PC-3 (cell line): ENCODE results near the gene SNX15.

Experiments
- EZH2 ChIP-seq: fragments of 300-600 bp; sonication (generic); IDR thresholded peaks from one replicate; pipeline ENCODE4 v1.6.1; 2017; ENCODE audit warnings: antibody characterized with exemption, mild to moderate bottlenecking, low read length; ENCODE audit not compliant: unreplicated experiment
- EZH2phosphoT487 ChIP-seq: fragments of 300-600 bp; sonication (generic); IDR thresholded peaks from 2 replicates; pipeline ENCODE4 v1.6.1; 2018; ENCODE audit warnings: mild to moderate bottlenecking, antibody characterized with exemption, low read length, borderline replicate concordance
- TF ChIP-seq, protein P1 (sequence below): fragments of 300-600 bp; sonication (generic); conservative IDR thresholded peaks from 2 replicates; pipeline ENCODE4 v1.5.1; 2017; ENCODE audit warnings: antibody characterized with exemption, low read depth, mild to moderate bottlenecking, low read length

DNA sequence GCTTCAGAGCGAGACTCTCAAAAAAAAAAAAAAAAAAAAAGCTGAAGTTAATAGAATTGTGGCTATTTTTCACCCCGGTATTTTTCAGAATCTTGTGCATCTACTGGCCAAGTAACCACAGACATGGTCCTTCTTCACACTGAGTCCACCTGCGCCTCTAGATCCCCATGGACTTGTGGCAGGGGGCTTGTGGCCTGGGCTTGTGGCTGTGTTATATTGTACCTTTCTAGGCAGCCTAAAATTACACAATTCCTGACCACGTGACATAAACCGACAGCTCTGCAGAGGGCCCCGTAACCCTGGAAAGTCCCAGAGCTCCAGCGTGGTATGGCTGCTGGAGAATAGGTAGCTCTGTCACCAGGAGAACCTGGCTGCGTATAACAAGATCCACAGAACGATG is 42.0 kb downstream of the SNX15 start:
- TF ChIP-seq, protein P1, sequence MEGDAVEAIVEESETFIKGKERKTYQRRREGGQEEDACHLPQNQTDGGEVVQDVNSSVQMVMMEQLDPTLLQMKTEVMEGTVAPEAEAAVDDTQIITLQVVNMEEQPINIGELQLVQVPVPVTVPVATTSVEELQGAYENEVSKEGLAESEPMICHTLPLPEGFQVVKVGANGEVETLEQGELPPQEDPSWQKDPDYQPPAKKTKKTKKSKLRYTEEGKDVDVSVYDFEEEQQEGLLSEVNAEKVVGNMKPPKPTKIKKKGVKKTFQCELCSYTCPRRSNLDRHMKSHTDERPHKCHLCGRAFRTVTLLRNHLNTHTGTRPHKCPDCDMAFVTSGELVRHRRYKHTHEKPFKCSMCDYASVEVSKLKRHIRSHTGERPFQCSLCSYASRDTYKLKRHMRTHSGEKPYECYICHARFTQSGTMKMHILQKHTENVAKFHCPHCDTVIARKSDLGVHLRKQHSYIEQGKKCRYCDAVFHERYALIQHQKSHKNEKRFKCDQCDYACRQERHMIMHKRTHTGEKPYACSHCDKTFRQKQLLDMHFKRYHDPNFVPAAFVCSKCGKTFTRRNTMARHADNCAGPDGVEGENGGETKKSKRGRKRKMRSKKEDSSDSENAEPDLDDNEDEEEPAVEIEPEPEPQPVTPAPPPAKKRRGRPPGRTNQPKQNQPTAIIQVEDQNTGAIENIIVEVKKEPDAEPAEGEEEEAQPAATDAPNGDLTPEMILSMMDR: no peak
- no peak for TF ChIP-seq EZH2
- TF ChIP-seq EZH2phosphoT487: no peak
